Endothelial cell of umbilical vein (primary cell): ENCODE measurements around the gene GNG2. TPM values are rescaled to one million over a fixed set of nuclear protein-coding genes. Genes with fewer than 3 reads are reported as not detected.

ENCODE experiments used
- BruUV-seq: library from RNA; stranded (reverse); fragments of 400-500 nt; replicated peaks from 2 replicates; lab custom pipeline; 2021; lab: Mats Ljungman, UMichigan
- CTCF ChIA-PET: fragments of 300-600, 350-600 bp; sonication (Branson Sonifier 250); formaldehyde crosslinking; loops from one replicate; lab custom pipeline; 2021; ENCODE audit warnings: antibody characterized with exemption, inconsistent platforms; lab: Charles Lee
- POLR2A ChIA-PET: fragments of 300-600, 350-600 bp; sonication (Branson Sonifier 250); formaldehyde crosslinking; loops from one replicate; lab custom pipeline; 2021; ENCODE audit warnings: antibody characterized with exemption, inconsistent platforms; lab: Charles Lee
- DNase-seq: peaks from one replicate; pipeline ENCODE4 v3.0.0-alpha.2; 2011; ENCODE audit warnings: low read depth, low spot score
- FAIRE-seq: peaks from 2 replicates; lab custom pipeline; 2011; peaks lifted over from hg19 to GRCh38; lab: Jason Lieb, UNC
- H2AFZ ChIP-seq: 2 replicates; pipeline ENCODE4 v1.6.0; 2012; ENCODE audit warnings: low read depth, low read length, control low read depth, inconsistent platforms
- H3K27ac ChIP-seq: 2 replicates; pipeline ENCODE4 v1.5.1; 2011; ENCODE audit warnings: low read depth, mild to moderate bottlenecking, control low read depth, low read length, moderate library complexity; ENCODE audit not compliant: insufficient read depth
- H3K27me3 ChIP-seq, 2 experiments: 2 replicates each; pipeline versions ENCODE4 v1.6.0 to v1.6.1; 2011; ENCODE audit warnings: low read length in 2 of 2, mixed read lengths in 1 of 2; ENCODE audit not compliant: control insufficient read depth in 2 of 2, insufficient read depth in 2 of 2
- H3K36me3 ChIP-seq, 2 experiments: 2 replicates in 1 of 2; 3 replicates in 1 of 2; pipeline ENCODE4 v1.5.1; 2011; ENCODE audit warnings: low read length in 2 of 2, mild to moderate bottlenecking in 1 of 2, moderate library complexity in 1 of 2; ENCODE audit not compliant: control insufficient read depth in 2 of 2, insufficient read depth in 2 of 2; ENCODE audit errors: extremely low read depth in 1 of 2
- H3K4me1 ChIP-seq: 3 replicates; pipeline ENCODE4 v1.5.1; 2011; ENCODE audit warnings: mild to moderate bottlenecking, low read length; ENCODE audit not compliant: control insufficient read depth, insufficient read depth; ENCODE audit errors: extremely low read depth
- H3K4me2 ChIP-seq: 2 replicates; pipeline ENCODE4 v1.6.1; 2011; ENCODE audit warnings: low read length, control low read depth, mixed read lengths; ENCODE audit not compliant: insufficient read depth
- H3K4me3 ChIP-seq, 3 experiments: fragments of 200-600 bp in 1 of 3; sonication (generic), shearing (Covaris generic) in 1 of 3; replicated peaks in 1 of 3; 2 replicates each; pipeline ENCODE4 v1.5.1; 2011 to 2016; ENCODE audit warnings: control low read depth in 3 of 3, low read length in 3 of 3, mild to moderate bottlenecking in 2 of 3, inconsistent platforms in 1 of 3, low read depth in 1 of 3, moderate library complexity in 1 of 3; ENCODE audit not compliant: insufficient read depth in 1 of 3
- H3K79me2 ChIP-seq: 2 replicates; pipeline ENCODE4 v1.6.0; 2012; ENCODE audit warnings: low read length, inconsistent platforms; ENCODE audit not compliant: control insufficient read depth, insufficient read depth
- H3K9ac ChIP-seq: replicated peaks from 2 replicates; pipeline ENCODE3; 2011; ENCODE audit warnings: low read length, control low read depth; ENCODE audit not compliant: insufficient read depth; ENCODE audit errors: extremely low read depth
- H3K9me1 ChIP-seq: replicated peaks from 3 replicates; pipeline ENCODE4 v1.6.0; 2011; ENCODE audit warnings: mild to moderate bottlenecking, low read length; ENCODE audit not compliant: control insufficient read depth, insufficient read depth; ENCODE audit errors: extremely low read depth
- H3K9me3 ChIP-seq: replicated peaks from 2 replicates; pipeline ENCODE4 v1.5.1; 2012; ENCODE audit warnings: low read length, inconsistent platforms; ENCODE audit not compliant: control insufficient read depth, insufficient read depth
- H4K20me1 ChIP-seq: replicated peaks from 2 replicates; pipeline ENCODE3; 2011; ENCODE audit warnings: mild to moderate bottlenecking, low read length; ENCODE audit not compliant: control insufficient read depth, insufficient read depth; ENCODE audit errors: extremely low read depth
- CTCF ChIP-seq, 2 donors: IDR thresholded peaks; 1 replicate in 1 of 2; 2 replicates in 1 of 2; pipeline ENCODE4 v1.5.1; 2011; ENCODE audit warnings: low read length in 2 of 2, mild to moderate bottlenecking in 2 of 2, moderate library complexity in 2 of 2, control low read depth in 1 of 2, inconsistent platforms in 1 of 2, low read depth in 1 of 2; ENCODE audit not compliant: insufficient read depth in 1 of 2; ENCODE audit errors: extremely low read depth in 1 of 2
- EZH2 ChIP-seq: IDR thresholded peaks from 2 replicates; pipeline ENCODE4 v1.6.1; 2012; ENCODE audit warnings: borderline replicate concordance, low read depth, mild to moderate bottlenecking, moderate library complexity, low read length, inconsistent platforms; ENCODE audit not compliant: severe bottlenecking
- FOS ChIP-seq: IDR thresholded peaks from 2 replicates; pipeline ENCODE4 v1.6.1; 2011; ENCODE audit warnings: mild to moderate bottlenecking, low read length, moderate library complexity, borderline replicate concordance; ENCODE audit not compliant: insufficient read depth
- GATA2 ChIP-seq: IDR thresholded peaks from 2 replicates; pipeline ENCODE4 v1.7.0; 2011; ENCODE audit warnings: low read depth, mild to moderate bottlenecking, moderate library complexity, mixed read lengths, low read length; ENCODE audit not compliant: insufficient read length, insufficient read depth
- JUN ChIP-seq: IDR thresholded peaks from 2 replicates; pipeline ENCODE4 v1.6.1; 2011; ENCODE audit warnings: borderline replicate concordance, low read depth; ENCODE audit not compliant: insufficient read length, insufficient read depth
- MYC ChIP-seq: IDR thresholded peaks from one replicate; pipeline ENCODE4 v1.6.1; 2011; ENCODE audit warnings: mild to moderate bottlenecking, low read depth, low read length
- POLR2A ChIP-seq: IDR thresholded peaks from 2 replicates; pipeline ENCODE4 v1.6.1; 2012; ENCODE audit warnings: low read depth, mild to moderate bottlenecking, control low read depth, low read length
- POLR2AphosphoS5 ChIP-seq: IDR thresholded peaks from 2 replicates; pipeline ENCODE4 v1.6.1; 2012; ENCODE audit warnings: low read depth, mild to moderate bottlenecking, control low read depth, low read length, moderate library complexity; ENCODE audit not compliant: insufficient read depth
- dilution Hi-C: fragments of 300-500 bp; cut with MboI; formaldehyde crosslinking; loops from one replicate; pipeline ENCODE4 v1.15.0; 2019; ENCODE audit warnings: low sequenced_read_pairs; ENCODE audit not compliant: extremely low pct_ligation_motif_present
- intact Hi-C: fragments of 100-400 bp; cut with micrococcal nuclease; formaldehyde crosslinking; loops from one replicate; pipeline ENCODE4 v1.10.0; 2022
- polyA plus RNA-seq, 4 experiments: library from polyadenylated mRNA; depleted of rRNA in 3 of 4; stranded (reverse) in 3 of 4; unstranded in 1 of 4; fragments of >200 nt; gene quantifications; 2 replicates each; pipeline versions ENCODE4 v1.2.1 to v1.2.3, GENCODE V29; 2011 to 2012; ENCODE audit warnings: missing spikeins in 1 of 4
- total RNA-seq: library from RNA; stranded (reverse); gene quantifications from 2 replicates; pipeline ENCODE4 v1.2.3, GENCODE V29; 2021
- TF ChIP-seq, protein P1 (sequence below): IDR thresholded peaks from 2 replicates; pipeline ENCODE4 v1.6.1; 2011; ENCODE audit not compliant: insufficient read depth, insufficient read length

GNG2 gene
- total and polyA plus RNA-seq, 2 donors (not counting 3 experiments of a cell fraction or from before 2014, with no cell fraction given), result not detected

DNA sequence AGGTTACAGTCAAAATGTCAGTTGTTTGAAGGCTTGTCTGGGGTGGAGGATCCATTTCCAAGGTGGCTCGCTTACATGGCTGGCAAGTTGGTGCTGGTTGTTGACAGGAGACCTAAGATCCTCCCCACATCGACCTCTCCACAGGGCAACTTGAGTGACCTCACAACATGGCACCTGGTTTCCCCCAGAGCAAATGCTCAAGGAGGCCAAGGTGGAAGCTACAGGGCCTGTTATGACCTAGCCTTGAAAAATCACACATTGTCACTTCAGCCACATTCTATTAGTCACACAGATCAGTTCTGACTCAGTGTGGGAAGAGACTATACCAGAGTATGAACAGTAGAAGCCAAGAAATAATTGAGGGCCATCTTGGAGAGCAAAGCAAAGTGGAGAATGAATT, 11.3 kb upstream of the GNG2 start:
- no peaks in the 10 kb centered on the region for H3K79me2 ChIP-seq
- H3K9ac ChIP-seq, result no peak overlapping the region
- dilution Hi-C loops, result no loop called here
- H3K4me3 ChIP-seq, result no peak overlapping the region
- no peak for TF ChIP-seq MYC
- TF ChIP-seq CTCF (IDR thresholded peaks at IDR 0.05; ENCODE audit: extremely low read depth in 1 of 2, insufficient read depth in 1 of 2, low read depth in 1 of 2, low read length in 2 of 2), result no peak
- TF ChIP-seq FOS, result no peak
- no peak for TF ChIP-seq POLR2A
- no peak for TF ChIP-seq GATA2
- TF ChIP-seq, protein P1, sequence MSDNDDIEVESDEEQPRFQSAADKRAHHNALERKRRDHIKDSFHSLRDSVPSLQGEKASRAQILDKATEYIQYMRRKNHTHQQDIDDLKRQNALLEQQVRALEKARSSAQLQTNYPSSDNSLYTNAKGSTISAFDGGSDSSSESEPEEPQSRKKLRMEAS, result no peak
- no peak for TF ChIP-seq JUN
- TF ChIP-seq EZH2, result no peak
- TF ChIP-seq POLR2AphosphoS5, result no peak
- peaks cover 4 to 16% of the 10 kb centered on the region in 2 experiments for H3K27me3 ChIP-seq
- H3K4me2 ChIP-seq, result no peak overlapping the region
- H3K36me3 ChIP-seq, result no peaks in the 10 kb centered on the region
- DNase-seq (no peak), FAIRE-seq (no peak)
- H3K4me1 ChIP-seq, result peaks cover 13% of the 10 kb centered on the region
- ChIA-PET POLR2A (no interaction called here), CTCF (no interaction called here)
- no peak overlapping the region for H2AFZ ChIP-seq
- no TSS peak for BruUV-seq
- H3K9me1 ChIP-seq, result no peaks in the 10 kb centered on the region
- intact Hi-C loops, result loop anchor here (5.0 kb wide), 1 partner anchor 128 kb away; no protein-coding TSS in a partner anchor
- H4K20me1 ChIP-seq, result no peaks in the 10 kb centered on the region
- no peaks in the 10 kb centered on the region for H3K9me3 ChIP-seq
- no peak overlapping the region for H3K27ac ChIP-seq
